IMR-90 (cell line): Measurements from ENCODE around the gene GNB5. TPM values are rescaled to one million over a fixed set of nuclear protein-coding genes. Genes with fewer than 3 reads are reported as not detected.

Source experiments
- ATAC-seq: fragments of 200-7000 bp; cut with Tn5 transposase; 2 replicates; pipeline ENCODE4 v1.9.1; 2020; ENCODE audit warnings: low read depth, mild to moderate bottlenecking, moderate library complexity
- BruUV-seq: library from RNA; stranded (reverse); fragments of 400-500 nt; replicated peaks from 2 replicates; lab custom pipeline; 2021; lab: Mats Ljungman, UMichigan
- CTCF ChIA-PET: fragments of 300-600 bp; formaldehyde crosslinking; extraction: SDS; loops from one replicate; lab custom pipeline; 2021; ENCODE audit warnings: antibody characterized with exemption; lab: Yijun Ruan, JAX
- POLR2A ChIA-PET: fragments of 300-600 bp; sonication (Branson Sonifier 250); formaldehyde crosslinking; loops from one replicate; lab custom pipeline; 2022; ENCODE audit warnings: antibody characterized with exemption; ENCODE audit not compliant: unreplicated experiment; lab: Charles Lee
- DNase-seq: peaks from one replicate; pipeline ENCODE4 v3.0.0; 2013
- H2AFZ ChIP-seq: replicated peaks from 2 replicates; pipeline ENCODE3; 2013; ENCODE audit warnings: low read length, mild to moderate bottlenecking; ENCODE audit not compliant: poor library complexity
- H2AK5ac ChIP-seq: 2 replicates; pipeline ENCODE4 v1.6.1; 2013; ENCODE audit warnings: low read depth, low read length, inconsistent platforms
- H2AK9ac ChIP-seq: replicated peaks from 2 replicates; pipeline ENCODE3; 2013; ENCODE audit warnings: mild to moderate bottlenecking, low read depth, low read length, moderate library complexity; ENCODE audit not compliant: poor library complexity
- H2BK120ac ChIP-seq: 2 replicates; pipeline ENCODE4 v1.6.1; 2013; ENCODE audit warnings: low read depth, low read length, inconsistent platforms
- H2BK15ac ChIP-seq: 3 replicates; pipeline ENCODE4 v1.6.1; 2013; ENCODE audit warnings: low read depth, low read length, inconsistent platforms
- H2BK20ac ChIP-seq: 2 replicates; pipeline ENCODE4 v1.6.1; 2013; ENCODE audit warnings: low read depth, mild to moderate bottlenecking, inconsistent platforms, low read length, moderate library complexity
- H2BK5ac ChIP-seq: 2 replicates; pipeline ENCODE4 v1.6.1; 2013; ENCODE audit warnings: mild to moderate bottlenecking, low read depth, low read length, inconsistent platforms; ENCODE audit not compliant: poor library complexity, severe bottlenecking
- H3K14ac ChIP-seq: replicated peaks from 2 replicates; pipeline ENCODE4 v1.6.1; 2013; ENCODE audit warnings: low read depth, low read length, inconsistent platforms
- H3K18ac ChIP-seq: 2 replicates; pipeline ENCODE4 v1.6.1; 2013; ENCODE audit warnings: low read depth, low read length, control low read depth
- H3K23ac ChIP-seq: 2 replicates; pipeline ENCODE4 v1.6.1; 2013; ENCODE audit warnings: low read depth, low read length, inconsistent platforms
- H3K27ac ChIP-seq: 2 replicates; pipeline ENCODE4 v1.5.1; 2013; ENCODE audit warnings: mild to moderate bottlenecking, control low read depth, low read length; ENCODE audit not compliant: insufficient read depth
- H3K27me3 ChIP-seq: 2 replicates; pipeline ENCODE4 v1.6.1; 2013; ENCODE audit warnings: low read length; ENCODE audit not compliant: control insufficient read depth, insufficient read depth
- H3K36me3 ChIP-seq: 2 replicates; pipeline ENCODE4 v1.6.1; 2013; ENCODE audit warnings: low read length, mixed read lengths; ENCODE audit not compliant: control insufficient read depth, insufficient read depth
- H3K4ac ChIP-seq: 2 replicates; pipeline ENCODE4 v1.6.1; 2013; ENCODE audit warnings: low read depth, low read length, inconsistent platforms
- H3K4me1 ChIP-seq: 2 replicates; pipeline ENCODE4 v1.6.1; 2013; ENCODE audit warnings: low read length, mixed read lengths; ENCODE audit not compliant: control insufficient read depth, insufficient read depth
- H3K4me2 ChIP-seq: 2 replicates; pipeline ENCODE4 v1.6.1; 2013; ENCODE audit warnings: low read depth, mild to moderate bottlenecking, control low read depth, low read length, moderate library complexity
- H3K4me3 ChIP-seq: 2 replicates; pipeline ENCODE4 v1.5.1; 2013; ENCODE audit warnings: low read depth, mild to moderate bottlenecking, control low read depth, low read length, moderate library complexity; ENCODE audit not compliant: insufficient read depth
- H3K56ac ChIP-seq: 2 replicates; pipeline ENCODE4 v1.6.1; 2013; ENCODE audit warnings: low read length, inconsistent platforms; ENCODE audit not compliant: insufficient read depth; ENCODE audit errors: extremely low read depth
- H3K79me1 ChIP-seq, 2 experiments: 2 replicates each; pipeline ENCODE4 v1.6.1; 2013; ENCODE audit warnings: low read length in 2 of 2, inconsistent platforms in 1 of 2, low read depth in 1 of 2
- H3K9ac ChIP-seq: 2 replicates; pipeline ENCODE4 v1.6.1; 2013; ENCODE audit warnings: low read depth, low read length, control low read depth
- H3K9me1 ChIP-seq: 2 replicates; pipeline ENCODE4 v1.6.1; 2013; ENCODE audit warnings: low read length, inconsistent platforms; ENCODE audit not compliant: insufficient read depth
- H3K9me3 ChIP-seq: 2 replicates; pipeline ENCODE4 v1.6.1; 2013; ENCODE audit warnings: low read length; ENCODE audit not compliant: control insufficient read depth, insufficient read depth
- H4K20me1 ChIP-seq: 2 replicates; pipeline ENCODE4 v1.6.1; 2013; ENCODE audit warnings: low read length, inconsistent platforms; ENCODE audit not compliant: insufficient read depth
- H4K5ac ChIP-seq: 2 replicates; pipeline ENCODE4 v1.6.1; 2013; ENCODE audit warnings: mild to moderate bottlenecking, low read depth, low read length, control low read depth
- H4K8ac ChIP-seq, 2 experiments: 2 replicates each; pipeline ENCODE4 v1.6.1; 2013; ENCODE audit warnings: low read depth in 2 of 2, low read length in 2 of 2, control low read depth in 1 of 2, inconsistent platforms in 1 of 2
- H4K91ac ChIP-seq: 2 replicates; pipeline ENCODE4 v1.6.1; 2013; ENCODE audit warnings: low read depth, low read length, inconsistent platforms; ENCODE audit not compliant: insufficient read depth
- CHD1 ChIP-seq: IDR thresholded peaks from 2 replicates; pipeline ENCODE4 v1.6.1; 2012; ENCODE audit warnings: low read depth, low read length, improper control_type of control experiment
- MAZ ChIP-seq: IDR thresholded peaks from 2 replicates; pipeline ENCODE4 v1.6.1; 2012; ENCODE audit warnings: low read depth, mild to moderate bottlenecking, low read length, improper control_type of control experiment, moderate library complexity, borderline replicate concordance
- RAD21 ChIP-seq: IDR thresholded peaks from 2 replicates; pipeline ENCODE4 v1.6.1; 2012; ENCODE audit warnings: low read length, improper control_type of control experiment
- RFX5 ChIP-seq: IDR thresholded peaks from 2 replicates; pipeline ENCODE4 v1.8.0; 2012; ENCODE audit warnings: low read depth, mild to moderate bottlenecking, low read length, moderate library complexity
- WGBS, 2 experiments: methylation state at CpG; one replicate each; pipeline versions ENCODE4 v1.1.5 to v1.1.7; 2013; ENCODE audit warnings: missing lambda C conversion rate in 2 of 2; ENCODE audit not compliant: insufficient read length in 1 of 2; ENCODE audit errors: extremely low coverage in 2 of 2; 5-methylcytosine and 5-hydroxymethylcytosine counted together
- dilution Hi-C: fragments of 300-500 bp; cut with HindIII; formaldehyde crosslinking; loops from one replicate; pipeline ENCODE4 v1.14.3; 2018; ENCODE audit warnings: low sequenced_read_pairs; ENCODE audit not compliant: unreplicated experiment
- in situ Hi-C: fragments of 300-500 bp; cut with MboI; formaldehyde crosslinking; loops from 3 replicates; pipeline ENCODE4 v1.14.3; 2019; ENCODE audit warnings: low sequenced_read_pairs, inconsistent platforms, mixed read lengths
- intact Hi-C: fragments of 100-400 bp; cut with micrococcal nuclease; formaldehyde crosslinking; loops from 2 replicates; pipeline ENCODE4 v1.10.0; 2022
- polyA plus RNA-seq, 3 experiments: library from polyadenylated mRNA; depleted of rRNA; stranded (reverse); fragments of >200 nt; gene quantifications; 2 replicates each; pipeline ENCODE4 v1.2.3, GENCODE V29; 2012; ENCODE audit warnings: low replicate concordance in 1 of 3
- total RNA-seq: library from RNA; depleted of rRNA; stranded (reverse); fragments of >200 nt; gene quantifications from 2 replicates; pipeline ENCODE4 v1.2.3, GENCODE V29; 2012
- TF ChIP-seq, protein P1 (sequence below): fragments of 150-350 bp; IDR thresholded peaks from 2 replicates; pipeline ENCODE4 v1.6.1; 2017; ENCODE audit warnings: mild to moderate bottlenecking, antibody characterized with exemption, low read length, low read depth

GNB5 gene
- total and polyA plus RNA-seq, 2 of the 4 experiments (the other 2 are of a cell fraction), result 27.7 to 33.2 TPM

GRCh38 chr15:52124270-52124880 lies 66.8 kb downstream of the GNB5 start:
- Histone ChIP-seq H3K4me3 (no peak overlapping the region), H3K4me1 (peaks cover 4% of the 10 kb centered on the region), H3K23ac (peak overlapping the region; percentile 76; the same call in 1 of the 2 replicates), H3K27me3 (no peaks in the 10 kb centered on the region), H3K27ac (peak overlapping the region; percentile 26; the same call in 1 of the 2 replicates), H2AK5ac (peak overlapping the region; percentile 64), H2BK20ac (peak overlapping the region; percentile 64; the same call in 1 of the 2 replicates), H3K9me1 (peaks cover 14% of the 10 kb centered on the region), H4K8ac (peak overlapping the region in 1 of 2 experiments; percentile 76; a peak in 2 of 4 replicates), H2AFZ (peak overlapping the region; percentile 26), H2BK5ac (peak overlapping the region; percentile 52), H4K91ac (peak overlapping the region; percentile 28), H3K9ac (no peak overlapping the region), H3K4me2 (no peak overlapping the region), H3K79me1 (no peaks in the 10 kb centered on the region), H3K14ac (peak overlapping the region; percentile 75), H3K18ac (peak overlapping the region; percentile 22; the same call in 1 of the 2 replicates), H2BK15ac (no peak overlapping the region), H3K9me3 (no peaks in the 10 kb centered on the region), H2AK9ac (peak overlapping the region; percentile 18), H4K5ac (peak overlapping the region; percentile 27; the same call in 1 of the 2 replicates), H3K4ac (peak overlapping the region; percentile 34; the same call in 1 of the 2 replicates), H4K20me1 (no peaks in the 10 kb centered on the region), H2BK120ac (peak overlapping the region; percentile 21; the same call in 1 of the 2 replicates), H3K36me3 (no peaks in the 10 kb centered on the region; the same call in 1 of the 2 replicates), H3K56ac (no peak overlapping the region)
- WGBS, 2 experiments, result no CpG with 5 or more reads among the region's 11 CpGs
- in situ Hi-C loops (no loop called here), intact Hi-C loops (no loop called here), dilution Hi-C loops (no loop called here)
- POLR2A ChIA-PET, result no interaction called here
- peak; percentile 83 for ATAC-seq
- CTCF ChIA-PET, result interaction anchor here (0.6 kb wide), 1 partner anchor 781 kb away, joined by 5 read pairs; no protein-coding TSS in a partner anchor
- no peak for TF ChIP-seq CHD1
- TF ChIP-seq, protein P1, sequence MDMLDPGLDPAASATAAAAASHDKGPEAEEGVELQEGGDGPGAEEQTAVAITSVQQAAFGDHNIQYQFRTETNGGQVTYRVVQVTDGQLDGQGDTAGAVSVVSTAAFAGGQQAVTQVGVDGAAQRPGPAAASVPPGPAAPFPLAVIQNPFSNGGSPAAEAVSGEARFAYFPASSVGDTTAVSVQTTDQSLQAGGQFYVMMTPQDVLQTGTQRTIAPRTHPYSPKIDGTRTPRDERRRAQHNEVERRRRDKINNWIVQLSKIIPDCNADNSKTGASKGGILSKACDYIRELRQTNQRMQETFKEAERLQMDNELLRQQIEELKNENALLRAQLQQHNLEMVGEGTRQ, result no peak
- no peak for TF ChIP-seq MAZ
- TF ChIP-seq RAD21, result no peak
- no peak for TF ChIP-seq RFX5
- BruUV-seq, result no TSS peak
- DNase-seq, result peak; percentile 76
